ENCODE results near the gene RHOB.
"Not testable (repeated sequence)": the region's sequence is repeated elsewhere in the genome, so short reads cannot be mapped to it uniquely, and the experiment has no call there.

Gene RHOB

DNA sequence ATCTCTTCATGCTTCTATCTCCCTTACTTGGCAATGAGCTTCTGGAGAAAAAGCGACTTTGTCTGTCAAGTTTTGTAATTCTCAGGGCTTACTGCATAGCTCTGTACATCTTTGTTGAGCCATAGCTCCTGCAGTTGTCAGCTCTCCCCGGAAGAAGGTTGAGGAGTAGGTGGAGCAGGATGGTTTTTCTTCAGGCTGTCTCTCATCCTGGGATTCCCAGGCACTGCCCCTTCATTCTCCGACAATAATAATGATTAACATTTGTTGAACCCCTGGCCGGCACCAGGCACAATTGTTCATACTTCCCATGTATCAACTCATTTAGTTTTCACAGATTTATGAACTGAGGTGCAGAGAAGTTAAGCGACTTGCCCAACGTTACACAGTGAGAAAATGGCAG is 23.5 kb upstream of the RHOB start:
- no peak for FAIRE-seq

- no peak for FAIRE-seq
Observed at GRCh38 chr2:20423847-20424246, 23.0 kb upstream of the RHOB start.

GRCh38 chr2:20424300-20425290 is 22.3 kb upstream of the RHOB start:
- FAIRE-seq, result no peak

- no peak for FAIRE-seq
Observed at GRCh38 chr2:20425371-20425881, 21.4 kb upstream of the RHOB start.

DNA sequence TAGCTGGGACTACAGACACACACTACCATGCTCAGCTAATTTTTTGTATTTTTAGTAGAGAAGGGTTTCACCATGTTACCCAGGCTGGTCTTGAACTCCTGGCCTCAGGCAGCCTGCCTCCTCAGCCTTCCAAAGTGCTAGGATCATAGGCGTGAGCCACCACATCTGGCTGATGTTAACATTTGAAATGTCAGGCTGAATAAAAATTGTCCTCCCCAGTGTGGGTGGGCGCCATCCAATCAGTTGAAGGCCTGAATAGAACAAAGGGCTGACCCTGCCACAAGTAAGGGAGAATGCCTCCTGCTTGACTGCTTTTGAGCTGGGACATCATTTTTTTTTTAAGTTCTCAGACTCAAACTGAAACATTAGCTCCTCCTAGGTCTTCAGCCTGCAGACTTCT is 21.0 kb upstream of the RHOB start:
- FAIRE-seq, result no peak

DNA sequence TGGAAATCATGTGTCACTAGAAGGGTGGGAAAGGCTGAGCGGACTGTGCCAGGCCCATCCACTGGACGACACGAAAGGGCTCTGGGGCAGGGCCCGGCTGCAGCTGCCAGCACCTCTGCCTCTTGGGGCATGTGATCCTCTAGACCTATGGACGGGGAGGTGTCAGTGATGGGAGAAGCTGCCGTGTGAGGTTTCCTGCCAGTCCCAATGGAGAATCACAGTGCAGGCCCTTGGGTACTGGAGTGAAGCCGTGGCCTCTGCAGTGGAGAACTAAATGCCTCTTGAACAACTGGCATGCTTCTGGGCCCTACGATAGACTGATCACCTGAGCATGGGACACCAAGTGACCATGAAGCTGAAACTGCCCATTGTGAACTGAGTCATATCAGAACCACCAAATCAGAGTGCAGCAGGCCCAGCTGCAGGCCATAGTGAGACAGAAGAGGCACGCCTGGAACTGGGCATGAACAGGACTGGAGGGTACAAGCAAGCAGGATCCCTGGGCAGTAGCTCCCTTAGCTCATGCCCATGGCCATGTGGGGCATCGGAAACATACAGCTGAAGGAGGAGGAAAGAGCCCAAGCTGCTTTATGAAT is 18.8 kb upstream of the RHOB start:
- no peak for FAIRE-seq

GRCh38 chr2:20428717-20429490 is 18.0 kb upstream of the RHOB start:
- FAIRE-seq, result no peak

DNA sequence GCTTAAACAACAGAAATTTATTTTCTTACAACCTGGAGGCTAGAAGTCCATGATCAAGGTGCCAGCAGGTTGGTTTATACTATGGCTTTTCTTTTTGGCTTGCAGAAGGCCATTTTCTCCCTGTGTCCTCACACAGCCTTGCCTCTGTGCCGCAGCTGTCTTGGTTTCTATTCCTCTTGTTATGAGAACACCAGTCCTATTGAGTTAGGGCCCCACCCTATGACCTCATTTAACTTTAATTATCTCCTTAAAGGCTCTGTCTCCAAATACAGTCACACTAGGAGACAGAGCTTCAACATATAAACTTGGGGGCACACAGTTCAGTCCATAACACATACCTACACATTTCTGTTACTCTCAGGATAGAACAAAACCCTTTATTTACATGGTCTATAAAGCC is 17.3 kb upstream of the RHOB start:
- FAIRE-seq, result no peak

GRCh38 chr2:20430035-20430434 is 16.8 kb upstream of the RHOB start:
- FAIRE-seq, result no peak

DNA sequence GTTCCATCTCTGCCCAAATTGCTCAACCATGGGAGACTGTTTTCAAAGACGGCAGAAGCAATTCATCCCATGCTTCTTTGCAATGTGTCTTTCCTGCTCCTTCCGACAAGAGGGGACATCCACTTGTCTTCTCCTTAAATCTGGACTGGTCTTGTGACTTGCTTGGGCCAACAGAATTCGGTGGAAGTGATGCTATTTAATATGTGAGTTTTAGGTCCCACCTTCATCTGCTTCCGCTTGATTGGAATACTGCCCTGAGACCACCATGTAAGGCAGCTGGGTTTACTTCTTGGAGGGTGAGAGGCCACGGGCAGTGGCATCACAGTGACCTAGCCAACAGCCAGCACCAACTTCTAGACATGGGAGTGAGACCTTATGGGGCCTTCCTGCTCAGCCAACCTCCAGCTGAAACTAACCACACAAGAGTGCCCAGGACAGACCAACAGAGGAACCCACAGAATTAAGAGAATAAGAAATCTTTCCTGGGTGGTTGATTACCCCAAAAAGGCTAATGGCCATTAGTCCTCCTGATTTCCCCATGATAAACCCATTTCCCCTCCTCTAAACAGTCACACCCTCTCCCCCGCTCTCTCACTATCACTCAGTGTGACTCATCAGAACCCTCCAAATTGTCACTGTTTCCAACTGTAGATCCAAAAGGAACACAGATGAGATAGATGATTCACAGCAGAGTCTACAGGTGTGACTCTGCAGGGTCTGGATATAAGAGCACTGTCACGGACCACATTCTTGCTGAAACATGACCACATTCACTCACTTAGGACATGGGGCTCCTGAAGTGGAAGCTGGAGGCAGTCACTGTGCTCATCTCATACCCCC is 16.2 kb upstream of the RHOB start:
- no peak for FAIRE-seq

DNA sequence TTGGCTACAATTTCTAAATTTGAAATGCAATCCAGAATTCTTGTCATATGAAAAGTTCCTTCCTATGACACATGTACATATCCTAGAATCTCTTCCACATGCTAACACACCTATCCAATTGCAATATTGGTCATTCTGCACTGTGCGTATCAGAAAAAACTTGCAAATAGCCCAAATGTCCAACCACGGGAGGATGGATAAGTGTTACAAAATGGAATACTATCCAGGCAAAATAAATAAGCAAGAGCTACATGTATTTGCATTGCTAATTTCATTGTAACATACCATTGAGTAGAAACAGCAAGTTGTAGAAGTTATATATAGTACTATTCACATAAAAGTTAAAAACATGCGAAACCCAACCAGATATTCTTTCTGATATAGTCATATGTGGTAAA is 15.6 kb upstream of the RHOB start:
- no peak for FAIRE-seq

- no peak for FAIRE-seq
Observed at GRCh38 chr2:20431772-20432171, 15.1 kb upstream of the RHOB start.

DNA sequence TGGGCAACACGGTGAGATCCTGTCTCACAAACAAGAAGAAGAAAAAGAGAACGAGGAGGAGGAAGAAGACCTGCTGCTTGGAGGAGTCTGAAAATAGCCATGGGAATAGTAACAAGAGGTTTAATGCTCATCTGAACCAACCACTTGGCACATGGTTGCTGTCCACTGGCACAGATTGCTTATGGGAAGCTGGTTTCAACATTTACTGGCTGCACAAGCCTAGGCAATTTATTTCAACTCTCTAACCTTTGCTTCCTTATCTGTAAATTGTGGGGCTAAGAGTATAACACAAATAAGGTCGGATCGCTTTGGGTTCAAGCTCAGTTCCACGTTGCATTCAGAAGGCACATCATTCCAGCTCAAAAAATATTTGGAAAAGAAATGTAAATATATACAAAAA is 14.2 kb upstream of the RHOB start:
- no peak for FAIRE-seq

DNA sequence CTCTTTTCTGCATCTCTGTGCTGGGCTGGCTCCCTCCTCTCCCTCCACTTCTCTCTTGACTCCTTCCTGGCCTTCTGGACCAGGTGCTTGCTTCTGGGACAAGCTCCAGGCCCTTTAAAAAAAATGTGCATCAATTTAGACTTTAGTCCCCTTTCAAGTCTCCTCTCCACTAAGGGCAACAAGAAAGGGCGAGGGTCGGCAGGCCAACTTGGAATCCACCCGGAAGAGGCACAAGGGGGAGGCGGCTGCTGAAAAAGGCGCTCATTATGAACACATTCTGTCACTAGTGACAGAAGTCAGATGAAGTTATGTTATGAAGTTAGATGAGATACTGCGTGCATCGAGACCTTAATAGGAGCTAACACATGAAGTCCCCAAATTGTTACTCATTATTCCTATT is 13.6 kb upstream of the RHOB start:
- FAIRE-seq, result no peak

- FAIRE-seq, result no peak
Observed at GRCh38 chr2:20433946-20434553, 12.8 kb upstream of the RHOB start.

- FAIRE-seq, result no peak
Observed at GRCh38 chr2:20434588-20435294, 12.1 kb upstream of the RHOB start.

GRCh38 chr2:20435456-20435855 is 11.4 kb upstream of the RHOB start:
- FAIRE-seq, result not testable (repeated sequence)

- no peak for FAIRE-seq
Observed at GRCh38 chr2:20436716-20437470, 10.0 kb upstream of the RHOB start.

GRCh38 chr2:20438334-20439192 is 8.3 kb upstream of the RHOB start:
- FAIRE-seq, result no peak

- FAIRE-seq, result no peak
Observed at GRCh38 chr2:20439193-20439475, 7.7 kb upstream of the RHOB start.

Measured in G401.6 (cell line).